Gastrocnemius medialis (tissue), 4 donors: ENCODE results near the gene TBATA. TPM values are rescaled to one million over a fixed set of nuclear protein-coding genes. Genes with fewer than 3 reads are reported as not detected.
A peak's percentile ranks its signal among the peaks of the same experiment; 100 is the strongest.

Experiments
- ATAC-seq, 2 donors: fragments of 150-250 bp; one replicate each; pipeline ENCODE4 v1.9.1; 2016
- DNase-seq, 2 donors: peaks; one replicate each; pipeline ENCODE4 v3.0.0-alpha.2; 2019
- H3K27ac ChIP-seq, 4 donors: fragments of 200-600 bp; sonication (generic); 1 replicate in 1 of 4; 2 replicates in 3 of 4; pipeline ENCODE4 v1.5.1; 2016 to 2018; ENCODE audit warnings: mild to moderate bottlenecking in 2 of 4, moderate library complexity in 1 of 4
- H3K27me3 ChIP-seq, 3 donors: fragments of 200-600 bp; sonication (generic) in 2 of 3; 1 replicate in 1 of 3; 2 replicates in 2 of 3; pipeline versions ENCODE4 v1.5.1 to v1.6.0; 2016 to 2019; ENCODE audit warnings: mild to moderate bottlenecking in 1 of 3, moderate library complexity in 1 of 3
- H3K36me3 ChIP-seq, 2 donors: fragments of 200-600 bp; sonication (generic) in 1 of 2; one replicate each; pipeline ENCODE4 v1.5.1; 2017 to 2018
- H3K4me1 ChIP-seq, 2 donors: fragments of 200-600 bp; sonication (generic) in 1 of 2; one replicate each; pipeline ENCODE4 v1.5.1; 2016 to 2017; ENCODE audit warnings: mild to moderate bottlenecking in 2 of 2
- H3K4me3 ChIP-seq, 4 donors: fragments of 200-600 bp; sonication (generic) in 3 of 4; 1 replicate in 1 of 4; 2 replicates in 3 of 4; pipeline ENCODE4 v1.5.1; 2016 to 2019; ENCODE audit warnings: mild to moderate bottlenecking in 2 of 4
- H3K9me3 ChIP-seq, 3 donors: fragments of 200-600 bp; sonication (generic) in 2 of 3; 1 replicate in 1 of 3; 2 replicates in 2 of 3; pipeline ENCODE4 v1.5.1; 2016 to 2019
- POLR2A ChIP-seq, 2 donors: fragments of 450-650 bp; IDR thresholded peaks; one replicate each; pipeline ENCODE4 v1.6.1; 2017; ENCODE audit warnings: antibody characterized with exemption in 2 of 2, mild to moderate bottlenecking in 2 of 2, moderate library complexity in 2 of 2
- in situ Hi-C, 4 donors: fragments of 200-750 bp; cut with MboI; loops; one replicate each; pipeline versions ENCODE4 v1.15.0 to v1.8.0; 2017; ENCODE audit warnings: low sequenced_read_pairs in 4 of 4
- intact Hi-C: fragments of 100-400 bp; cut with DNase I; formaldehyde crosslinking; loops from one replicate; pipeline ENCODE4 v1.15.1; 2023; ENCODE audit warnings: low total_unique reads
- total RNA-seq, 4 donors: library from RNA; depleted of rRNA; stranded (reverse); fragments of >200 nt; gene quantifications; one replicate each; pipeline versions ENCODE4 v1.1.0 to v1.2.3, GENCODE V29; 2016
- TF ChIP-seq, protein P1 (sequence below), 5 experiments: fragments of 450-650 bp in 3 of 5; fragments of 200-600 bp in 2 of 5; sonication (generic) in 2 of 5; IDR thresholded peaks in 4 of 5; conservative IDR thresholded peaks in 1 of 5; 1 replicate in 4 of 5; 2 replicates in 1 of 5; pipeline ENCODE4 v1.5.1; 2016 to 2019; ENCODE audit warnings: antibody characterized with exemption in 5 of 5, mild to moderate bottlenecking in 3 of 5, moderate library complexity in 3 of 5

TBATA gene
- total RNA-seq, 4 donors from 2014 or later = not detected

DNA sequence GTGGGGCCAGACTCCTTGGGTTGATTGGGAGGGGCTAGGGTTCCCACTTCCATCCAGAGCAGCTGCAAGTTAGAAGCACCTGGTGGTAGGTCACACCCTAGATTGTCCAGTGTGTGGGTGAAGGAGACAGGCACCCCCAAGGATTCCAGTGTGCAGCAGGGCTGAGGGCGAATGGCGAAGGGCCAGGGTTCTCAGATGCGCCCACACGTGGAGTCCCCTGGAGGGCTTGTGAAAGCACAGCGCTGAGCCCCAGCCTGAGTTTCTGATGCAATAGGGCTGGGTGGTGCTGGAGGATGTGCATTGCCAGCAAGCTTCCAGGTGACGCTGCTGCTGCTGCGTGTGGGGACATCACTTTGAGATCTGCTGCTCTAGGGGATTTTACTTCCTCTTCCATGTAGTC is 25.4 kb downstream of the TBATA start:
- DNase-seq (no peak), ATAC-seq (no peak)
- TF ChIP-seq POLR2A (IDR thresholded peaks at IDR 0.05) = no peak
- TF ChIP-seq, protein P1, sequence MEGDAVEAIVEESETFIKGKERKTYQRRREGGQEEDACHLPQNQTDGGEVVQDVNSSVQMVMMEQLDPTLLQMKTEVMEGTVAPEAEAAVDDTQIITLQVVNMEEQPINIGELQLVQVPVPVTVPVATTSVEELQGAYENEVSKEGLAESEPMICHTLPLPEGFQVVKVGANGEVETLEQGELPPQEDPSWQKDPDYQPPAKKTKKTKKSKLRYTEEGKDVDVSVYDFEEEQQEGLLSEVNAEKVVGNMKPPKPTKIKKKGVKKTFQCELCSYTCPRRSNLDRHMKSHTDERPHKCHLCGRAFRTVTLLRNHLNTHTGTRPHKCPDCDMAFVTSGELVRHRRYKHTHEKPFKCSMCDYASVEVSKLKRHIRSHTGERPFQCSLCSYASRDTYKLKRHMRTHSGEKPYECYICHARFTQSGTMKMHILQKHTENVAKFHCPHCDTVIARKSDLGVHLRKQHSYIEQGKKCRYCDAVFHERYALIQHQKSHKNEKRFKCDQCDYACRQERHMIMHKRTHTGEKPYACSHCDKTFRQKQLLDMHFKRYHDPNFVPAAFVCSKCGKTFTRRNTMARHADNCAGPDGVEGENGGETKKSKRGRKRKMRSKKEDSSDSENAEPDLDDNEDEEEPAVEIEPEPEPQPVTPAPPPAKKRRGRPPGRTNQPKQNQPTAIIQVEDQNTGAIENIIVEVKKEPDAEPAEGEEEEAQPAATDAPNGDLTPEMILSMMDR (IDR thresholded peaks at IDR 0.05 in 4 of 5, conservative IDR thresholded peaks at IDR 0.05 in 1 of 5) = no peak
- intact Hi-C loops = loop anchor here (1.0 kb wide), 1 partner anchor 209 kb away; no protein-coding TSS in a partner anchor
- Histone ChIP-seq H3K4me3 (no peak overlapping the region), H3K27ac (no peak overlapping the region), H3K36me3 (no peaks in the 10 kb centered on the region), H3K4me1 (no peaks in the 10 kb centered on the region), H3K9me3 (no peaks in the 10 kb centered on the region), H3K27me3 (no peaks in the 10 kb centered on the region)
- in situ Hi-C loops = loop anchor here (5.0 to 25.0 kb wide), 6 partner anchors 205 to 322 kb away; partner anchors contain the start of gene NODAL (in 1 of the 4)

DNA sequence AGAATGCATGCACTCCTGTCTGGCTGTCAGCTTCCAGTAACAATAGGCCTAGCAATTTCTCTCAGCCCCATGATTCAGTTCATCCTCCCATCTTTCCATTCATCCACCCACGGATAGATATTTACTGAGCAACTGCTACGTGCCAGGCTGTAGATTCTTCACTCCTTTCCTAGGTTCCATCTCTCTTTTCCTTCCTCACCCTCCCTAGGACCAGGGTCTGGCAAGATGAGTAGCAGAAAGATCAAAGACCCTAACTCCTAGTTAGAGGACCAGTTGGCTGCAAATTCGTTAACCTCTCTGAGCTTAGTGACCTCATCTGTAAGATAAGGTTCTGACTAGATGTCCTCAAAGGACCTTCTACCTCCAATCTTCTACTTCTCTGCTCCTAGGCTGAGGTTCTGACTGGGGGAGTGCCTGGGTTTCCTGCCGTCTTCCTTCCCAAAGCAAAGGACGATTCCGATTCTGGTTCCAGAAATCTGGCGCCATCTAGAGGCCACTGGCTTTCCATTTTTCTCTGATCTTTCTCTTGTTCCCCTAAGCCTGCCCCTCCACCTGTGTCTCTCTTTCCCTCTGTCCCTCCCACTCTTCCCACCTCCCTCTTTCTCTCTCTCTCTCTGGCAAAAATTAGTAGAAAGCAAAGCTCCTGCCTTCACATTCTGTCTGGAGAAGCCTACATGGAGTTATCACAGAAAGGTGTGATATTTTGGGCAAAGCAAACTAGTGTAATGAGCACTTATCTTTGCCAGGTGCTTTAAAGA is 26.2 kb downstream of the TBATA start:
- Histone ChIP-seq H3K27ac (no peak overlapping the region), H3K36me3 (no peaks in the 10 kb centered on the region), H3K27me3 (no peaks in the 10 kb centered on the region), H3K4me1 (no peaks in the 10 kb centered on the region), H3K4me3 (no peak overlapping the region), H3K9me3 (no peaks in the 10 kb centered on the region)
- in situ Hi-C loops = loop anchor here in 3 of 4 donors (5.0 to 25.0 kb wide), 3 partner anchors 297 to 322 kb away; partner anchors contain the start of gene NODAL (in 1 of the 3)
- intact Hi-C loops = loop anchor here (1.0 kb wide), 2 partner anchors 209 to 298 kb away; no protein-coding TSS in a partner anchor
- peak; percentile 34 to 45 for DNase-seq
- peak; percentile 65 to 89 for ATAC-seq
- TF ChIP-seq POLR2A (IDR thresholded peaks at IDR 0.05) = no peak
- TF ChIP-seq, protein P1 (IDR thresholded peaks at IDR 0.05 in 4 of 5, conservative IDR thresholded peaks at IDR 0.05 in 1 of 5) = peak; percentile 30 to 77 (median 66)

DNA sequence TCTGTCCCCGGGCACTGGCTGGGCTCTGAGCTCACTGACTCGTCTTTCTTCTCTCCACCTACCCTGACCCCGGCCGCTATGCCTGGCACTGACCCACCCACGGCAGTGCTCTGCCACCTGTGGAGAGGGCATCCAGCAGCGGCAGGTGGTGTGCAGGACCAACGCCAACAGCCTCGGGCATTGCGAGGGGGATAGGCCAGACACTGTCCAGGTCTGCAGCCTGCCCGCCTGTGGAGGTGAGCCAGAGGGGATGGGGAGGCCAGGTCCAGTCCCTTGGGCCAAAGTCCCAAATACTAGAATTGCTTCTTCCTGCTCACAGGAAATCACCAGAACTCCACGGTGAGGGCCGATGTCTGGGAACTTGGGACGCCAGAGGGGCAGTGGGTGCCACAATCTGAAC is 27.3 kb downstream of the TBATA start:
- no peaks in the 10 kb centered on the region for H3K4me1 ChIP-seq
- H3K36me3 ChIP-seq = no peaks in the 10 kb centered on the region
- ATAC-seq = no peak
- H3K27ac ChIP-seq = no peak overlapping the region
- in situ Hi-C loops = loop anchor here in 3 of 4 donors (5.0 to 25.0 kb wide), 3 partner anchors 296 to 321 kb away; partner anchors contain the start of gene NODAL (in 1 of the 3)
- no peak for TF ChIP-seq POLR2A (IDR thresholded peaks at IDR 0.05)
- TF ChIP-seq, protein P1 (IDR thresholded peaks at IDR 0.05 in 4 of 5, conservative IDR thresholded peaks at IDR 0.05 in 1 of 5) = no peak
- no peak overlapping the region for H3K4me3 ChIP-seq
- DNase-seq = no peak
- intact Hi-C loops = loop anchor here (1.0 kb wide), 1 partner anchor 297 kb away; no protein-coding TSS in a partner anchor
- H3K9me3 ChIP-seq = no peaks in the 10 kb centered on the region
- no peaks in the 10 kb centered on the region for H3K27me3 ChIP-seq

DNA sequence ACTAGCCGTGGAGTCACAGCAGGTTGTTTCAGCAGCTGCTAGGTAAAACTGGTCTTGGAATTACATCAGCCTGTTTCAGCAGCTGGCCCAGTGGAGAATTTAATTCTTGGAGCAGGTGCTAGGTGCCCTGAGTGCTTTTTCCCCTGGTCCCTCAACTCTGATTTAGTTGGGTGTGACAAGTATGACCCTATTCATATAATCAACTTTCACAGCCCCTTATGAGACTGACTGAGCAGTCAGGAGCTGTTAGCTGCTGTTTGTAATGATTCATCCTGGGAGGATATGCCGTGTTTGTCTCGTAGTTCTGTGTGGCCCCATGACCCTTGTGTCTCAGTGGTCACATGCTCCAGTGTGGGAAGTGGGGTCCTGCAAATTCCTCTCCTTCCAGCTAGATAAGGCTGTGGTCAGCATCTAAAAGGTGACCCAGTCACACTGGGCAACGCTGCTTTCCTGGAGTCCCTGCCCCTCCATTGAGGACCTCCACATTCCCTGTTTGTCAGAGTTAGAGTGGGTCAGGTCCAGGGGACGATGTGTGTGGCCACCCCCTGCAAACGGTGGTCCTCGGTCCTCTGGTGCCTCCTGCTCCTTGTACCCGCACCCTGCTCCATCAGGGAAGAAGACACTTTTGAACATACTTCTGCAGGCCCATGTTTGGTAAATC is 28.3 kb downstream of the TBATA start:
- Histone ChIP-seq H3K27me3 (no peaks in the 10 kb centered on the region), H3K4me3 (no peak overlapping the region), H3K27ac (no peak overlapping the region), H3K36me3 (no peaks in the 10 kb centered on the region), H3K9me3 (no peaks in the 10 kb centered on the region), H3K4me1 (no peaks in the 10 kb centered on the region)
- no peak for ATAC-seq
- intact Hi-C loops (no loop called here), in situ Hi-C loops (loop anchor here in 3 of 4 donors (5.0 to 25.0 kb wide), 3 partner anchors 295 to 320 kb away; partner anchors contain the start of gene NODAL (in 1 of the 3))
- no peak for DNase-seq
- TF ChIP-seq, protein P1 (IDR thresholded peaks at IDR 0.05 in 4 of 5, conservative IDR thresholded peaks at IDR 0.05 in 1 of 5) = no peak
- TF ChIP-seq POLR2A (IDR thresholded peaks at IDR 0.05) = no peak
